Eye (tissue), 1 donor: ENCODE measurements around the gene CADPS.

Experiments used
- DNase-seq: peaks from one replicate; pipeline ENCODE4 v3.0.0-alpha.2; 2015

Gene CADPS

DNA sequence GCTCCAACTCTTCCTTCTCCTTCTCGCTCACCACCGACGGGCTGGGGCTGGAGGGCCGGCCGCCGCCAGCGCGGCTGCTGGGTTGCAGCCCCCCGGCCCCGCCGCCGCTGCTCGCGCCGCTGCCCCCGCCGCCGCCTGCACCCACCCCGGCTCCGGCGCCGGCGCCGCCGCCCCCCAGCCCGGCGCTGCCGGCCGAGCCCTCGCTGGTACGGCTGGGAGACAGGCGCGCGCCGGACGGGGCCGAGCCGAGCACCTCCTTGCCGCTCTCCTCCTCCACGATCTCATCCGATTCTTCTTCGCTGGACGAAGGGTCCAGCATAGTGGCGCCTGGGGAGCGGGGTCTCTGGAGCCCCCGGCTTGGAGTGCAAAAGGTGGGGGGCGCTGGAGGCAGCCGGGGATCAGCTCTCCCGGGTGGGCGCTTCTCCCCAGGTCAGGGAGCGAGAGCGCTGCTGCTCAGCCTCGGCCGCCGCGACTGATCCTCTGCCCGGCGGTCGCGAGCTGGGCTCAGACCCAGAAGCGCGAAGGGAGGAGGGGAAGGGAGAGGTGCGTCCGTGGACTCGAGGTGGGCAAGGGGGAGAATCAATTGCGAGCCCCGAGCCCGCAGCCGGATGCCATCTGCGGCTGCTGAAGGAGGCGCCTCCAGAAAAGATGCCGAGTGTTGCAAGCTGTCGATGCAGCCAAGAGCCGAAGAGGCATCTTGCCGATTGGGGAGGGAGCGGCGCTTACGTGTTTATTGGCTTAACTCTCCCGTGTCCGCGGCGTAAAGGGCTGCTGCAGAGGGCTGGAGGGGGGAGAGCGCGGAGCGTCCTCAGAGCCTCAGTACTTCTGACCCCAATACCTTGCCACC lies at the start of gene CADPS:
TSS of gene CADPS (minus strand) at position 706 of the 847 bp plus-strand sequence. CDS start at position 319, 387 bp downstream.
- peak; percentile 84 for DNase-seq

GRCh38 chr3:62923066-62923465 lies 47.9 kb upstream of the CADPS start:
- no peak for DNase-seq

DNA sequence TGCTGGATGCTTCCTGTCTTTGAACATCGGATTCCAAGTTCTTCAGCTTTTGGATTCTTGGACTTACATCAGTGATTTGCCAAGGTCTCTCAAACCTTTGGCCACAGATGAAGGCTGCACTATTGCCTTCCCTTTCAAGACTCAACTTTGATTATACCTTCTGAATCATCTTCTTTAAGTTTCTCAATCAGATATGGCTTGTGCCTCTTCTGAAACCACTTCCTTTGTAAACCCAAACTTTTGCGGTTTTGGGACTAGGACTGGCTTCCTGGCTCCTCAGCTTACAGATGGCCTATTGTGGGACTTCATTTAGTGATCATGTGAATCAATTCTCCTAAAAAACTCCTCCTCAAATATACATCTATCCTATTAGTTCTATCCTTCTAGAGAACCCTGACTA lies 47.1 kb upstream of the CADPS start:
- DNase-seq = no peak

DNA sequence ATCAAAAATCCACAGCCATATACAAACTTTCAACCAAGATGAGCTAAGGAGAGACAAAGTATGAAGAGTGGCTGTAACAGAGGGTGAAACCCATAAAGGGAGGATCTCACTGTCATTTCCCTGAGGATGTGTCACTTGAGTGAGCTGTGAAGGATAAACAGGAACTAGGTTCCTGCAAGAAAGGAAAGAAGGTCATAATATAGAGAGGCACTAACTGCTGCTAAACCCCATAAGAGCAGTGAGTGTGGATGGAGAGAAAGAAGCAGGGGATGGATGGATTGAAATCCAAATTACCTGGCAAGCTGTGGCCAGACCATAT lies 45.2 kb upstream of the CADPS start:
- DNase-seq = no peak

DNA sequence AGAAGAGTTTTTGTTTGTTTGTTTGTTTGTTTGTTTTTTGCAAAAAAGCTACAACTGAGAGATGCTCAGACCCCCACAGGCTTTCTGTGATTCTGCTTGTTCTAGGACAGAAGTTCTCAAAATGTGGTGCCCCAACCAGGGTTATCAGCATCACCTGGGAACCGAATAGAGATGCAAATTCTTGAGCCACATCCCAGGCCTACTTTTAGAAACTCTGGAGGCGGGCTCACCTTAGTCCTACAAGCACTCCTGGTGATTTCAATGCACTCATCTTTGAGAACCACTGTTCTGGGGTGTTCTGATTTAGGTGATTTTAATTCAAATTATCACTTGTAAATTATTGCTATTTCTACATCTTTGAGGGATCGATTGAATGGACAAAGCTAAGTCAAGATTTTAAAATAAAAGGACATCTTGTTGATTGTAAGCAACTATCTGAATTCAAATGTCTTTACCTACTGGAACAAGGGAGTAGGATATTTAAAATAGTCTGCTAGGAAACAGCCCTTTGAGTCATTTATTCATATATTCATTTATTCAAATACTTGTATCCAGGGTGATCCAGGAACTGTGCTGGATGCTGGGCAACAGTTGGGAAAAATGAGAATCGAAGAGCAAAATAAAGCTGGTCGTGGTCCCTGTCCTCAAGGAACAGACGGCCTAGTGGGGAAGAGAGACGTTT lies 44.7 kb upstream of the CADPS start:
- no peak for DNase-seq

DNA sequence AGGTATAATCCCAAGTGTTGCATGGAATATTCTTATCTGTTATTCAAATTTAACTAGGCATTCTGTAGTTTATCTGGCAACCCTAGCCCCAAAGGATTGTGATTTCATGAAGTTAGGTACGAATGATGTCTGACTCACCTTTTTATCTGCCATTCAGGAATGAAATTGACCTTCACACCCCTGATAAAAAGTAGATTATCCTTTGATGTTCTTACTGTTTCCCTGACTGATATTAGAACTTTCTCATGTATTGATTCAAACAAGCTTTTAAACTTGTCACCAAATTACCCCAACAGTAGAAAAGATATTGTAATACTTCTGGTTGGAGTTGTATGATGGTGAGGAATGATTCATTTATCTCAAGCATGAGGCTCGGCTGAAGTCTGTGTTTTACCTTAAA lies 43.6 kb upstream of the CADPS start:
- DNase-seq = no peak

DNA sequence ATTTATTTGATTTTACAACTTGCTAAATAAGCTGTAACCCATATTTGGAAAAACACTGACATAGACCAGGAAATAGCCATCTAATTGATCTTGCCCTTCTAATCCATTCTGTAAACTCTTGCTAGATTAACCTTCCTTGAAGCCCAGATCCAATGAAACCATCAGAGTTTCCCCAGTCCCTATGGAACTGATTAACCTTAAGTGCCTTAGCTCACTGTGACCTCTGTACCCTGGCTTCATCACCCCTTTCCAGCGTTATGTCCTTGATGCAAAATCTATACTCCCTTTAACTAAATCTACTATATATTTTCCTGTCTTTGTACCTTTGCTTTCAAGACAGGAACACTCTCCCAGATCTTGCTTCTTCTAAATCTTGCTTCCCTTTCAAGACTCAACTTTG lies 42.9 kb upstream of the CADPS start:
- no peak for DNase-seq

- no peak for DNase-seq
These were observed 36.3 kb upstream of the CADPS start for GRCh38 chr3:62911526-62911925.

- DNase-seq = no peak
These were observed 30.1 kb upstream of the CADPS start for GRCh38 chr3:62905331-62905730.

DNA sequence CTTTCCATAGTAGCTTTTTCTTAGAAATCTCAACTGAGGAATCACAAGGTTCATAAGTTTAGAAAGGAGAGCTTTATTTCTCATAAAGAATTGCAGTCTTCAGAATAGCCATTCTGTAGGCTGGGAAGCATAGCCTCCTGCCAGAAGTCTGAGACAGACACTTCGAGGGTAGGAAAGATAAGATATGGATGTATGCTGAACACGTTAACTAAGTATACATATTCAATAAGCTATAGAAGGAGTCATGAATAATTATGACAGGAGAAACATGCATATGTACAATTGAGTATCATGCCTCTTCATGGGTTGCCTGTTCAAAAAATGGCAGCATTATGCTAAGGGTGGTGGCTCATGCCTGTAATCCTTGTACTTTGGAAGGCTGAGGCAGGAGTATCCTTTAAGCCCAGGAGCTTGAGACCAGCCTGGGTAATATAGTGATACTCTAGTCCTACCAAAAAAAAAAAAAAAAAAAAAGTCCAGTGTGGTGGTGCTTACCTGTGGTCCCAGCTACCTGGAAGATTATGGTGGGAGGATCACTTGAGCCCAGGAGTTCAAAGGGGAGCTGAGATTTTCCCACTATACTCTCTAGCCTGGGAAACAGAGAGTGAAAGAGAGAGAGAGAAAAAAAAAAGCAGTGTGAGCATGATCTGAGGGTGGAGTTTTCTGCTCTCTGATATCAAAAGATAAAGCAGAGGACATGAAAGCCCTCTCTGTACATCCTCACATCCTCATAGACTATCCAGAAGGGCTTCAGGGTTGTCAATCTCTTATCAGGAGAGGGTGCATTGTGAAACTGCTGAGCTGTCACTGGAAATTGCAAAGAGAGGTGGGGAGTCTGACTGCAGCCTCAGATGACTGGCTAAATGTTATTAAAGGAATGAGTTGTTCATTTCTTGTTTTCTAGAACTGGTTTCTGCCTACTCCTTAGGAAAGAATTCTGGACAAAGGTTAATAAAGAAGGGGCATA lies 23.6 kb upstream of the CADPS start:
- no peak for DNase-seq

- no peak for DNase-seq
These were observed 20.7 kb upstream of the CADPS start for GRCh38 chr3:62895901-62896300.

GRCh38 chr3:62892951-62893350 lies 17.7 kb upstream of the CADPS start:
- DNase-seq = no peak

GRCh38 chr3:62892045-62892444 lies 16.8 kb upstream of the CADPS start:
- no peak for DNase-seq

GRCh38 chr3:62888778-62889177 lies 13.6 kb upstream of the CADPS start:
- DNase-seq = no peak

- DNase-seq = peak; percentile 20
These were observed 13.0 kb upstream of the CADPS start for GRCh38 chr3:62888180-62888579.

DNA sequence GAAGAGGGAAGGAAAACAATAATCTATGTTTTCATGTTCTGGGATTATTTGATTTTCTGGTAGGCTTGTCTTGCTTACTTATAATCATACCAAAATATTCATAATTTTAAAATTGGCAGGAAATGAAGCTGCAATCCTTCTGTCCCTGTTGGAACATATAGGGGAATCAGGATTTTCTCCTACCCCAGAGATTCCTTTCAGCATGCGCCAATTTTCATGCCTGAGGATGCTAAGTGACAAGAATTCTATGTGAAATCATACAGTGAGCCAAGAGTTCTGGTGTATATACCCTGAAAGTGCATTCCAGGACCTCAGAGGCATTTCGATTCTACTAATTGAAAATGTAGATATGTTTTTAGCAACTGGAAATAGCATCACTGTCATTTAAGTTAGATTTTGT lies 9.9 kb upstream of the CADPS start:
- DNase-seq = no peak

- no peak for DNase-seq
These were observed 9.1 kb upstream of the CADPS start for GRCh38 chr3:62884096-62884870.

DNA sequence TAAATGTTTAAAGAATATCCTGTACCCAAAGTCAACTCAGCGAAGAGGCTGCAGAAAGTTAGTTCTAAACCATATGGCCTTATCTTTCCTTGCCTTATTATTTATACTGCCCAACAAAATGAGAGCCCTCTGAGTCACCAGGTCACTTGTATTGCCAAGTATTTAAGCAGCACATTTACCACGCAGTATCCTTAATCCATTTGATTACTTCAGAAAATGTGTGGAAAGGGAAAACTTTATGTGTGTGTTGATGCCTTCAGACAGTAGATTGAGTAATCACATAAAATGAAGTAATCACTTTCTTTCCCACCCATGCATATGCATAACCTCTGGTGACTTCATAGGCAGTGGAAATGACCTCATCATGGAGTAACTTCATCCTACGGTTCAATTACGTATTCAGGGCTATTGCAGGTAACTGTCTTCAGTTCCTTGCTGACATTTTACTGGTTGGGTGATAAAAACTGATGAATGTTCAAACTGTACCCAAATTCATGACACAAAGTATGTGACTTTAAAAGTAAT lies 7.5 kb upstream of the CADPS start:
- DNase-seq = no peak

GRCh38 chr3:62876064-62876463 lies 848 bp upstream of the CADPS start:
- peak; percentile 90 for DNase-seq

- DNase-seq = no peak
These were observed 364 bp upstream of the CADPS start for GRCh38 chr3:62875558-62876002.

- DNase-seq = peak; percentile 84
These were observed 1.2 kb downstream of the CADPS start for GRCh38 chr3:62873761-62874710.
